ENCODE data around the gene RANBP10. TPM values are rescaled to one million over a fixed set of nuclear protein-coding genes. Genes with fewer than 3 reads are reported as not detected.

Gene RANBP10
- total RNA-seq, 1 experiment from 2014 or later, result 13.4 TPM

- ATAC-seq, result no peak
- Histone ChIP-seq H3K27me3 (ENCODE audit: control insufficient read depth, insufficient read depth, low read length) (no peaks in the 10 kb centered on the region), H3K9me3 (ENCODE audit: control insufficient read depth, insufficient read depth, low read depth, low read length) (no peaks in the 10 kb centered on the region), H3K4me1 (ENCODE audit: control insufficient read depth, insufficient read depth, low read length) (peaks cover 6% of the 10 kb centered on the region), H3K4me3 (ENCODE audit: low read depth in 2 of 2, low read length in 2 of 2) (no peak overlapping the region), H3K27ac (ENCODE audit: low read length) (no peak overlapping the region), H3K36me3 (ENCODE audit: control insufficient read depth, insufficient read depth, low read length) (peaks cover 4% of the 10 kb centered on the region)
- TF ChIP-seq, protein P1, sequence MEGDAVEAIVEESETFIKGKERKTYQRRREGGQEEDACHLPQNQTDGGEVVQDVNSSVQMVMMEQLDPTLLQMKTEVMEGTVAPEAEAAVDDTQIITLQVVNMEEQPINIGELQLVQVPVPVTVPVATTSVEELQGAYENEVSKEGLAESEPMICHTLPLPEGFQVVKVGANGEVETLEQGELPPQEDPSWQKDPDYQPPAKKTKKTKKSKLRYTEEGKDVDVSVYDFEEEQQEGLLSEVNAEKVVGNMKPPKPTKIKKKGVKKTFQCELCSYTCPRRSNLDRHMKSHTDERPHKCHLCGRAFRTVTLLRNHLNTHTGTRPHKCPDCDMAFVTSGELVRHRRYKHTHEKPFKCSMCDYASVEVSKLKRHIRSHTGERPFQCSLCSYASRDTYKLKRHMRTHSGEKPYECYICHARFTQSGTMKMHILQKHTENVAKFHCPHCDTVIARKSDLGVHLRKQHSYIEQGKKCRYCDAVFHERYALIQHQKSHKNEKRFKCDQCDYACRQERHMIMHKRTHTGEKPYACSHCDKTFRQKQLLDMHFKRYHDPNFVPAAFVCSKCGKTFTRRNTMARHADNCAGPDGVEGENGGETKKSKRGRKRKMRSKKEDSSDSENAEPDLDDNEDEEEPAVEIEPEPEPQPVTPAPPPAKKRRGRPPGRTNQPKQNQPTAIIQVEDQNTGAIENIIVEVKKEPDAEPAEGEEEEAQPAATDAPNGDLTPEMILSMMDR (IDR thresholded peaks at IDR 0.05), result no peak
- TF ChIP-seq SIN3A (IDR thresholded peaks at IDR 0.05; ENCODE audit: borderline replicate concordance, insufficient read depth, low read depth, low read length) (no peak), POLR2AphosphoS5 (IDR thresholded peaks at IDR 0.05; ENCODE audit: low read depth, low read length) (no peak), TCF7L2 (IDR thresholded peaks at IDR 0.05; ENCODE audit: low read depth, low read length) (no peak)
- TF ChIP-seq, protein P2, sequence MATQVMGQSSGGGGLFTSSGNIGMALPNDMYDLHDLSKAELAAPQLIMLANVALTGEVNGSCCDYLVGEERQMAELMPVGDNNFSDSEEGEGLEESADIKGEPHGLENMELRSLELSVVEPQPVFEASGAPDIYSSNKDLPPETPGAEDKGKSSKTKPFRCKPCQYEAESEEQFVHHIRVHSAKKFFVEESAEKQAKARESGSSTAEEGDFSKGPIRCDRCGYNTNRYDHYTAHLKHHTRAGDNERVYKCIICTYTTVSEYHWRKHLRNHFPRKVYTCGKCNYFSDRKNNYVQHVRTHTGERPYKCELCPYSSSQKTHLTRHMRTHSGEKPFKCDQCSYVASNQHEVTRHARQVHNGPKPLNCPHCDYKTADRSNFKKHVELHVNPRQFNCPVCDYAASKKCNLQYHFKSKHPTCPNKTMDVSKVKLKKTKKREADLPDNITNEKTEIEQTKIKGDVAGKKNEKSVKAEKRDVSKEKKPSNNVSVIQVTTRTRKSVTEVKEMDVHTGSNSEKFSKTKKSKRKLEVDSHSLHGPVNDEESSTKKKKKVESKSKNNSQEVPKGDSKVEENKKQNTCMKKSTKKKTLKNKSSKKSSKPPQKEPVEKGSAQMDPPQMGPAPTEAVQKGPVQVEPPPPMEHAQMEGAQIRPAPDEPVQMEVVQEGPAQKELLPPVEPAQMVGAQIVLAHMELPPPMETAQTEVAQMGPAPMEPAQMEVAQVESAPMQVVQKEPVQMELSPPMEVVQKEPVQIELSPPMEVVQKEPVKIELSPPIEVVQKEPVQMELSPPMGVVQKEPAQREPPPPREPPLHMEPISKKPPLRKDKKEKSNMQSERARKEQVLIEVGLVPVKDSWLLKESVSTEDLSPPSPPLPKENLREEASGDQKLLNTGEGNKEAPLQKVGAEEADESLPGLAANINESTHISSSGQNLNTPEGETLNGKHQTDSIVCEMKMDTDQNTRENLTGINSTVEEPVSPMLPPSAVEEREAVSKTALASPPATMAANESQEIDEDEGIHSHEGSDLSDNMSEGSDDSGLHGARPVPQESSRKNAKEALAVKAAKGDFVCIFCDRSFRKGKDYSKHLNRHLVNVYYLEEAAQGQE (IDR thresholded peaks at IDR 0.05; ENCODE audit: insufficient read depth in 1 of 2, low read depth in 2 of 2, low read length in 1 of 2), result no peak
- intact Hi-C loops (cut with micrococcal nuclease; ENCODE audit: unreplicated experiment) (no loop called here), in situ Hi-C loops (cut with HindIII; ENCODE audit: low pct_unique_long_range_greater_than_20kb, low sequenced_read_pairs) (no loop called here)
- no peak for DNase-seq (ENCODE audit: low read depth, low spot score)
- CTCF ChIA-PET, result no interaction called here
- BruUV-seq (replicated peaks), result no TSS peak
- POLR2A ChIA-PET, result no interaction called here
Measured at GRCh38 chr16:67716097-67716496, 90.3 kb downstream of the RANBP10 start.

- DNase-seq (ENCODE audit: low read depth, low spot score) (no peak), ATAC-seq (no peak)
- CTCF ChIA-PET, result no interaction called here
- Histone ChIP-seq H3K36me3 (ENCODE audit: control insufficient read depth, insufficient read depth, low read length) (peaks cover 4% of the 10 kb centered on the region), H3K9me3 (ENCODE audit: control insufficient read depth, insufficient read depth, low read depth, low read length) (no peaks in the 10 kb centered on the region), H3K27me3 (ENCODE audit: control insufficient read depth, insufficient read depth, low read length) (no peaks in the 10 kb centered on the region), H3K4me1 (ENCODE audit: control insufficient read depth, insufficient read depth, low read length) (no peaks in the 10 kb centered on the region), H3K4me3 (ENCODE audit: low read depth in 2 of 2, low read length in 2 of 2) (no peak overlapping the region), H3K27ac (ENCODE audit: low read length) (no peak overlapping the region)
- no TSS peak for BruUV-seq (replicated peaks)
- TF ChIP-seq TCF7L2 (IDR thresholded peaks at IDR 0.05; ENCODE audit: low read depth, low read length) (no peak), SIN3A (IDR thresholded peaks at IDR 0.05; ENCODE audit: borderline replicate concordance, insufficient read depth, low read depth, low read length) (no peak), POLR2AphosphoS5 (IDR thresholded peaks at IDR 0.05; ENCODE audit: low read depth, low read length) (no peak)
- TF ChIP-seq, protein P2 (IDR thresholded peaks at IDR 0.05; ENCODE audit: insufficient read depth in 1 of 2, low read depth in 2 of 2, low read length in 1 of 2), result no peak
- TF ChIP-seq, protein P1 (IDR thresholded peaks at IDR 0.05), result no peak
- POLR2A ChIA-PET, result interaction anchor here (0.7 kb wide), 2 partner anchors 39 to 181 kb away, joined by 3 to 11 read pairs; no protein-coding TSS in a partner anchor
- in situ Hi-C loops (cut with HindIII; ENCODE audit: low pct_unique_long_range_greater_than_20kb, low sequenced_read_pairs) (no loop called here), intact Hi-C loops (cut with micrococcal nuclease; ENCODE audit: unreplicated experiment) (no loop called here)
Measured at GRCh38 chr16:67714522-67714921, 91.8 kb downstream of the RANBP10 start.
